ENCODE measurements around the gene TMEM186. TPM values are rescaled to one million over a fixed set of nuclear protein-coding genes. Genes with fewer than 3 reads are reported as not detected.
A peak's percentile ranks its signal among the peaks of the same experiment; 100 is the strongest.
"Not testable (repeated sequence)": the region's sequence is repeated elsewhere in the genome, so short reads cannot be mapped to it uniquely, and the experiment has no call there.

The TMEM186 gene
- total RNA-seq, 1 experiment from 2014 or later, result 7.5 TPM

GRCh38 chr16:8812162-8812843, 14.9 kb upstream of the TMEM186 start:
- DNase-seq (ENCODE audit: low spot score), result no peak

- DNase-seq (ENCODE audit: low spot score), result no peak
Measured at GRCh38 chr16:8808613-8809353, 11.3 kb upstream of the TMEM186 start.

GRCh38 chr16:8808009-8808408, 10.6 kb upstream of the TMEM186 start:
- DNase-seq (ENCODE audit: low spot score), result no peak

GRCh38 chr16:8807189-8807588, 9.8 kb upstream of the TMEM186 start:
- DNase-seq (ENCODE audit: low spot score), result no peak

GRCh38 chr16:8806272-8806983, 9.0 kb upstream of the TMEM186 start:
- no peak for DNase-seq (ENCODE audit: low spot score)

- no peak for DNase-seq (ENCODE audit: low spot score)
Measured at GRCh38 chr16:8804313-8804712, 6.9 kb upstream of the TMEM186 start.

- not testable (repeated sequence) for DNase-seq (ENCODE audit: low spot score)
Measured at GRCh38 chr16:8803733-8804132, 6.3 kb upstream of the TMEM186 start.

GRCh38 chr16:8801701-8802100, 4.3 kb upstream of the TMEM186 start:
- no peak for DNase-seq (ENCODE audit: low spot score)

- peak; percentile 29 for DNase-seq (ENCODE audit: low spot score)
Measured at GRCh38 chr16:8798535-8799157, 1.2 kb upstream of the TMEM186 start.

- no peak for DNase-seq (ENCODE audit: low spot score)
Measured at GRCh38 chr16:8798174-8798527, 712 bp upstream of the TMEM186 start.

- DNase-seq (ENCODE audit: low spot score), result no peak
Measured at GRCh38 chr16:8796469-8797363, 723 bp downstream of the TMEM186 start.

GRCh38 chr16:8795818-8796217, 1.6 kb downstream of the TMEM186 start:
- no peak for DNase-seq (ENCODE audit: low spot score)

GRCh38 chr16:8795091-8795490, 2.3 kb downstream of the TMEM186 start:
- peak; percentile 55 for DNase-seq (ENCODE audit: low spot score)

- DNase-seq (ENCODE audit: low spot score), result peak; percentile 33
Measured at GRCh38 chr16:8788578-8789172, 8.8 kb downstream of the TMEM186 start.

GRCh38 chr16:8786316-8786715, 11.1 kb downstream of the TMEM186 start:
- DNase-seq (ENCODE audit: low spot score), result not testable (repeated sequence)

GRCh38 chr16:8785408-8785807, 12.0 kb downstream of the TMEM186 start:
- no peak for DNase-seq (ENCODE audit: low spot score)

GRCh38 chr16:8782673-8783072, 14.8 kb downstream of the TMEM186 start:
- DNase-seq (ENCODE audit: low spot score), result no peak

GRCh38 chr16:8781797-8782196, 15.6 kb downstream of the TMEM186 start:
- no peak for DNase-seq (ENCODE audit: low spot score)

- DNase-seq (ENCODE audit: low spot score), result no peak
Measured at GRCh38 chr16:8777217-8777616, 20.2 kb downstream of the TMEM186 start.

GRCh38 chr16:8776129-8776584, 21.3 kb downstream of the TMEM186 start:
- no peak for DNase-seq (ENCODE audit: low spot score)

- no peak for DNase-seq (ENCODE audit: low spot score)
Measured at GRCh38 chr16:8775359-8775758, 22.1 kb downstream of the TMEM186 start.

Data from HT-29 (cell line).